Parathyroid adenoma (tissue), 2 donors: Measurements from ENCODE around the gene RNF144A.

Source experiments
- H2AFZ ChIP-seq: fragments of 300-600 bp; sonication (generic); one replicate; pipeline ENCODE4 v1.7.0; 2017; ENCODE audit warnings: antibody characterized with exemption, mild to moderate bottlenecking
- H3K27ac ChIP-seq: fragments of 300-600 bp; sonication (generic); one replicate; pipeline ENCODE4 v1.7.0; 2017
- H3K27me3 ChIP-seq: fragments of 300-600 bp; sonication (generic); one replicate; pipeline ENCODE4 v1.7.0; 2017; ENCODE audit warnings: low read length; ENCODE audit not compliant: control insufficient read depth, insufficient read depth
- H3K36me3 ChIP-seq: fragments of 300-600 bp; sonication (generic); one replicate; pipeline ENCODE4 v1.7.0; 2017; ENCODE audit warnings: low read length; ENCODE audit not compliant: control insufficient read depth, insufficient read depth
- H3K4me1 ChIP-seq: fragments of 300-600 bp; sonication (generic); one replicate; pipeline ENCODE4 v1.7.0; 2017; ENCODE audit warnings: control low read depth
- H3K4me2 ChIP-seq: fragments of 300-600 bp; sonication (generic); one replicate; pipeline ENCODE4 v1.7.0; 2017; ENCODE audit warnings: low read length
- H3K4me3 ChIP-seq: fragments of 300-600 bp; sonication (generic); one replicate; pipeline ENCODE4 v1.7.0; 2017; ENCODE audit warnings: low read depth, low read length
- H3K79me2 ChIP-seq: fragments of 300-600 bp; sonication (generic); one replicate; pipeline ENCODE4 v1.7.0; 2017; ENCODE audit warnings: control low read depth
- H3K9ac ChIP-seq: fragments of 300-600 bp; sonication (generic); one replicate; pipeline ENCODE4 v1.7.0; 2017; ENCODE audit warnings: mild to moderate bottlenecking
- H3K9me3 ChIP-seq: fragments of 300-600 bp; sonication (generic); one replicate; pipeline ENCODE4 v1.7.0; 2017; ENCODE audit warnings: low read length; ENCODE audit not compliant: control insufficient read depth
- TF ChIP-seq, protein P1 (sequence below): fragments of 300-600 bp; sonication (generic); IDR thresholded peaks from one replicate; pipeline ENCODE4 v1.7.0; 2017; ENCODE audit warnings: antibody characterized with exemption, mild to moderate bottlenecking
- donor health status: primary hyperparathyroidism.

Gene RNF144A

GRCh38 chr2:7077660-7078267, 160.6 kb downstream of the RNF144A start:
- Histone ChIP-seq H3K36me3 (no peaks in the 10 kb centered on the region), H3K9me3 (no peaks in the 10 kb centered on the region), H3K4me3 (no peak overlapping the region), H2AFZ (no peak overlapping the region), H3K4me2 (no peak overlapping the region), H3K27me3 (no peaks in the 10 kb centered on the region), H3K27ac (no peak overlapping the region), H3K9ac (no peak overlapping the region), H3K4me1 (no peaks in the 10 kb centered on the region), H3K79me2 (no peaks in the 10 kb centered on the region)
- TF ChIP-seq, protein P1, sequence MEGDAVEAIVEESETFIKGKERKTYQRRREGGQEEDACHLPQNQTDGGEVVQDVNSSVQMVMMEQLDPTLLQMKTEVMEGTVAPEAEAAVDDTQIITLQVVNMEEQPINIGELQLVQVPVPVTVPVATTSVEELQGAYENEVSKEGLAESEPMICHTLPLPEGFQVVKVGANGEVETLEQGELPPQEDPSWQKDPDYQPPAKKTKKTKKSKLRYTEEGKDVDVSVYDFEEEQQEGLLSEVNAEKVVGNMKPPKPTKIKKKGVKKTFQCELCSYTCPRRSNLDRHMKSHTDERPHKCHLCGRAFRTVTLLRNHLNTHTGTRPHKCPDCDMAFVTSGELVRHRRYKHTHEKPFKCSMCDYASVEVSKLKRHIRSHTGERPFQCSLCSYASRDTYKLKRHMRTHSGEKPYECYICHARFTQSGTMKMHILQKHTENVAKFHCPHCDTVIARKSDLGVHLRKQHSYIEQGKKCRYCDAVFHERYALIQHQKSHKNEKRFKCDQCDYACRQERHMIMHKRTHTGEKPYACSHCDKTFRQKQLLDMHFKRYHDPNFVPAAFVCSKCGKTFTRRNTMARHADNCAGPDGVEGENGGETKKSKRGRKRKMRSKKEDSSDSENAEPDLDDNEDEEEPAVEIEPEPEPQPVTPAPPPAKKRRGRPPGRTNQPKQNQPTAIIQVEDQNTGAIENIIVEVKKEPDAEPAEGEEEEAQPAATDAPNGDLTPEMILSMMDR, result no peak

DNA sequence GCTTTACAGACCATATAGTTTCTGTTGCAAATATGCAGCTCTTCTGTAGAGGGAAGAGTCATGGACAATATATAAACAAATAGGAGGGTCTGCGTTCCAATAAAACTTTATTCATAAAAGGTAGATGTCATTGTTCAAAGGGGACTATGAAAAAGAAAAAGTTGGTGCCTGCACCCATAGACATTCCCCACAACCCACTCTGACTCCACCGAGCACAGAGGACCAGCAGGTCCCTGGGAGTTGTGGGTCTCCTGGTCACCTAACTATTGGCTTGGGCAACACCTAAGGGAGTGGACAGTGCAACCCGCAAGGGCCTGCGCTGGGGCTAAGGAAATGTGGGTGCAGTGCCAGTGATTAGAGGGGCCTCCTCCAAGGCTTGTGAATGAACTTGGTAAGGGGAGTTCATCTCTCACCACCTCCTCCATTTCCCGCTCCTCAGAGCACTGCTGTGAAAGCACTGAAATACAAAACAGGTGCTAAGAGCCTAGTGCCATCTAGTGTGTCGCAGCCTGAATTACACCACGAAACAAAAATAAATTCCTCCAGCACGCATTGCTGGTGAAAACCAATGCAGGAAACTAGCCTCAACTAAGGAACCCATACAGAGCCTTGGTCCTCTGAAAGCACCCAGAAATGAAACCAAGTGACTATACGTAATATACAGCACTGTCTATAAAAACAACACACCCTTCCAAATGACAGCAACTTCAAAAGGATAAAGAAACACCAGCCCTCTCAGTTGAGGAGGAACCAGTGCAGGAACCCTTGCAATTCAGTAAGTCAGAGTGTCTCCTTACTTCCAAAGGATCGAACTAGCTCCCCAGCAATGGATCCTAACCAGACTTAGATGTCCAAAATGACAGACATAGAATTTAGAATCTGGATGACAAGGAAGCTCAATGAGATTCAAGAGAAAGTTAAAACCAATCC, 166.6 kb downstream of the RNF144A start:
- no peak overlapping the region for H3K4me3 ChIP-seq
- H3K4me2 ChIP-seq, result no peak overlapping the region
- no peak overlapping the region for H3K27ac ChIP-seq
- no peaks in the 10 kb centered on the region for H3K4me1 ChIP-seq
- H2AFZ ChIP-seq, result no peak overlapping the region
- no peak overlapping the region for H3K9ac ChIP-seq
- H3K27me3 ChIP-seq, result no peaks in the 10 kb centered on the region
- TF ChIP-seq, protein P1, result peak; percentile 62
- H3K36me3 ChIP-seq, result no peaks in the 10 kb centered on the region
- no peaks in the 10 kb centered on the region for H3K9me3 ChIP-seq
- H3K79me2 ChIP-seq, result no peaks in the 10 kb centered on the region

DNA sequence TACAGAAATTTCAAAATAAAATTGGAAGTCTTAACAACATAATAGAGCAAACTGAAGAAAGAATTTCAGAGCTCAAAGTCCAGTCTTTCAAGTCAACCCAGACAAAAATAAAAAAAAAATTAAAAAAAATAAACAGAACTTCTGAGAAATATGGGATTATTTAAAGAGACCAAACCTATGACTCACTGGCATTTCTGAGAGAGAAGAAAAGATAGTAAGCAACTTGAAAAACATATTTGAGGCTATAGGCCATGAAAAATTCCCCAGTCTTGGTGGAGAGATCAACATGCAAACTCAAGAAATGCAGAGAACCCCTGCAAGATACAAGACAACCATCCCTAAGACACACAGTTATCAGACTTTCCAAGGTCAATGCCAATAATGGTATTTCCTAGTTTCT, 167.4 kb downstream of the RNF144A start:
- Histone ChIP-seq H3K4me1 (no peaks in the 10 kb centered on the region), H3K9me3 (no peaks in the 10 kb centered on the region), H3K9ac (no peak overlapping the region), H3K4me3 (no peak overlapping the region), H3K27me3 (no peaks in the 10 kb centered on the region), H3K79me2 (no peaks in the 10 kb centered on the region), H2AFZ (no peak overlapping the region), H3K36me3 (no peaks in the 10 kb centered on the region), H3K4me2 (no peak overlapping the region), H3K27ac (no peak overlapping the region)
- TF ChIP-seq, protein P1, result no peak

DNA sequence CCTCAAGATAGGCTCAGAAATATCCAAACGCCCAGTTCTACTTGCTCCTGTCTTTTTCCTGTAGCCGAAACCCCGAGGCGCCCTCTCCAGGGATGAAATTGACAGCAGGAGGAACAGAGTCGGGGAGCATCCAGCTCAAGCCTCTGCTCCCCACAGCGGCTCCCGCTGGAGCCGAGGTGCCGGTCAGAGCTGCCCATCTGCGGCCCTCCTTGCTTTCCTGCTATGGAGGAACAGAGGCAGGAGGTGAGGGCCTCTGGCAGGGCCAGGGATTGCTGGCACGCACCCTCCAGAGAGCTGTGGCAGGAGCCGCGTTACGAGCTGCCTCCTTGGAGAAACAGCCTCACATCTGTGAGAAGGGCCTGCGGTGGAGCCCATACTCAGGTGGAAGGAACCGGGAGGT, 172.1 kb downstream of the RNF144A start:
- Histone ChIP-seq H3K79me2 (no peaks in the 10 kb centered on the region), H3K4me2 (no peak overlapping the region), H3K4me3 (no peak overlapping the region), H3K9ac (no peak overlapping the region), H3K36me3 (no peaks in the 10 kb centered on the region), H3K9me3 (no peaks in the 10 kb centered on the region), H3K4me1 (no peaks in the 10 kb centered on the region), H2AFZ (no peak overlapping the region), H3K27me3 (no peaks in the 10 kb centered on the region), H3K27ac (no peak overlapping the region)
- TF ChIP-seq, protein P1, result no peak
